Stimulated activated CD8-positive, alpha-beta memory T cell treated with anti-CD3 and anti-CD28 coated beads, Interleukin-2, amount 100 ng/mL, for 48 hours (primary cell): ENCODE results near the gene AHRR.
"Not testable (repeated sequence)": the region's sequence is repeated elsewhere in the genome, so short reads cannot be mapped to it uniquely, and the experiment has no call there.

Source experiments
- DNase-seq, 2 donors: peaks; one replicate each; pipeline ENCODE4 v3.0.0-alpha.2; 2020; ENCODE audit warnings: low read depth in 2 of 2

Gene AHRR

GRCh38 chr5:474840-475661, 153.5 kb downstream of the AHRR start:
- no peak for DNase-seq

- no peak for DNase-seq
Observed at GRCh38 chr5:475704-476101, 154.2 kb downstream of the AHRR start.

GRCh38 chr5:476102-476813, 154.7 kb downstream of the AHRR start:
- DNase-seq: no peak

- no peak for DNase-seq
Observed at GRCh38 chr5:476814-477175, 155.3 kb downstream of the AHRR start.

- DNase-seq: no peak
Observed at GRCh38 chr5:477247-477646, 155.7 kb downstream of the AHRR start.

GRCh38 chr5:477871-478270, 156.4 kb downstream of the AHRR start:
- no peak for DNase-seq

GRCh38 chr5:478369-478981, 157.0 kb downstream of the AHRR start:
- DNase-seq: no peak

- no peak for DNase-seq
Observed at GRCh38 chr5:478982-479535, 157.5 kb downstream of the AHRR start.

GRCh38 chr5:479566-480319, 158.2 kb downstream of the AHRR start:
- no peak for DNase-seq

- DNase-seq: no peak
Observed at GRCh38 chr5:481347-481746, 159.8 kb downstream of the AHRR start.

GRCh38 chr5:482021-482420, 160.5 kb downstream of the AHRR start:
- DNase-seq: no peak

GRCh38 chr5:482506-482905, 161.0 kb downstream of the AHRR start:
- no peak for DNase-seq

GRCh38 chr5:483011-483410, 161.5 kb downstream of the AHRR start:
- no peak for DNase-seq

- DNase-seq: no peak
Observed at GRCh38 chr5:483434-484140, 162.1 kb downstream of the AHRR start.

- no peak for DNase-seq
Observed at GRCh38 chr5:484556-484955, 163.0 kb downstream of the AHRR start.

- DNase-seq: no peak
Observed at GRCh38 chr5:485113-485945, 163.8 kb downstream of the AHRR start.

- no peak for DNase-seq
Observed at GRCh38 chr5:485946-486491, 164.5 kb downstream of the AHRR start.

- not testable (repeated sequence) for DNase-seq
Observed at GRCh38 chr5:486597-486996, 165.1 kb downstream of the AHRR start.
